Measurements from ENCODE around the gene TAF1C. TPM values are rescaled to one million over a fixed set of nuclear protein-coding genes. Genes with fewer than 3 reads are reported as not detected.

Gene TAF1C
- total and polyA plus RNA-seq, 2 of the 8 experiments (the other 6 are each of a cell fraction or from before 2014, with no cell fraction given), result 44.6 to 63.8 TPM

DNA sequence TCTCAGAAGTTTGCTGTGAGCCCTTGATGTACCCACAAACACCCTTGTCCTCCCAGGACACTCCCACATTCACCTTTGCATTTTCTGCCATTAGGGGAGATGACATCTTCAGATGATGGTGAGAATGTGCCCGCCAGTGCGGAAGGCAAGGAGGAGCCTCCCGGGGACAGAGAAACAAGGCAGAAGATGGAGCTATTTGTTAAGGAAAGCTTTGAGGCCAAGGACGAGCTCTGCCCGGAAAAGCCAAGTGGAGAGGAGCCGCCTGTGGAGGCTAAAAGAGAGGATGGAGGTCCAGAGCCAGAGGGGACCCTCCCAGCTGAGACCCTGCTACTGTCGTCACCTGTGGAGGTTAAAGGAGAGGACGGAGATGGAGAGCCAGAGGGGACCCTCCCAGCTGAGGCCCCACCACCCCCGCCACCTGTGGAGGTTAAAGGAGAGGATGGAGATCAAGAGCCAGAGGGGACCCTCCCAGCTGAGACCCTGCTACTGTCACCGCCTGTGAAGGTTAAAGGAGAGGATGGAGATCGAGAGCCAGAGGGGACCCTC, 17.0 kb downstream of the TAF1C start (continued):
- no peak for TF ChIP-seq JUND (IDR thresholded peaks at IDR 0.05; ENCODE audit: low read length)
- no peak for TF ChIP-seq SP1 (IDR thresholded peaks at IDR 0.05; ENCODE audit: low read depth, low read length)
- TF ChIP-seq ASH2L (IDR thresholded peaks at IDR 0.05; ENCODE audit: low read length), result no peak
- TF ChIP-seq SP2 (IDR thresholded peaks at IDR 0.05; ENCODE audit: low read length), result no peak
- no peak for TF ChIP-seq ZNF274 (IDR thresholded peaks at IDR 0.05; ENCODE audit: borderline replicate concordance, extremely low read depth, low read length)
